ENCODE results near the gene HDLBP. TPM values are rescaled to one million over a fixed set of nuclear protein-coding genes. Genes with fewer than 3 reads are reported as not detected.

Gene HDLBP
- total RNA-seq, 1 donor from 2014 or later, result 300 TPM

DNA sequence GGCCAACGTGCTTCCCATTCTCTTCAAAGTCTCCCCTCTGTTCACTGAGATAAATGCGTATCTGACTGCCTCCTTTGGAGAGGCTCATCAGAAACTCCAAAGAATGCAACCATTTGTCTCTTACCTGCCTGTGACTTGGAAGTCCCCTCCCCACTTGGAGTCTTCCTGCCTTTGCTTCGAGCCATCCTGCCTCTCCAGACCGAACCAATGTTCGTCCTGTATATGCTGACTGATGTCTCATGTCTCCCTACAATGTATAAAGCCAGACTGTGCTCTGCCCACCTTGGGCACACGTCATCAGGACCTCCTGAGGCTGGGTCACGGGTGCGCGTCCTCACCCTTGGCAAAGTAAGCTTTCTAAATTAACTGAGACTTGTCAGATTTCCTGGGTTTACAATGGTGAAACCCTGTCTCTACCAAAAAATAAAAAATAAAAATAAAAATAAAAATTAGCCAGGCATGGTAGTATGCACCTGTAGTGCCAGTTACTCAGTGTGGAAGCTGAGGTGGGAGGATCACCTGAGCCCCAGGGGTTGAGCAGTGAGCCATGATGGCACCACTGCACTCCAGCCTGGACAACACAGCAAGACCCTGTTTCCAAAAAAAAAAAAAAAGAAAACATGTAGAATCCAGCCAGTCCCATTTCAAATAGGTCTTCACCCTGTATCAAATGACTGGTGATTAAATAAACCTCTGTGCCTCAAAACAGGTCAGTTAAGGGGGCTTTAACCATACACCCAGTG lies 29.0 kb downstream of the HDLBP start:
- Histone ChIP-seq H3K36me3 (no peaks in the 10 kb centered on the region), H3K4me3 (no peak overlapping the region), H3K27ac (no peak overlapping the region), H3K27me3 (no peaks in the 10 kb centered on the region), H3K9me3 (no peaks in the 10 kb centered on the region), H3K4me1 (peaks cover 15% of the 10 kb centered on the region)
- TF ChIP-seq CTCF (IDR thresholded peaks at IDR 0.05) (no peak), POLR2AphosphoS5 (IDR thresholded peaks at IDR 0.05; ENCODE audit: insufficient read depth in 1 of 2, low read depth in 1 of 2) (no peak), POLR2A (IDR thresholded peaks at IDR 0.05) (no peak)
- intact Hi-C loops (cut with DNase I), result loop anchor here (5.0 kb wide), 1 partner anchor 109 kb away; no protein-coding TSS in a partner anchor
- no peak for DNase-seq (ENCODE audit: extremely low spot score in 2 of 2)

DNA sequence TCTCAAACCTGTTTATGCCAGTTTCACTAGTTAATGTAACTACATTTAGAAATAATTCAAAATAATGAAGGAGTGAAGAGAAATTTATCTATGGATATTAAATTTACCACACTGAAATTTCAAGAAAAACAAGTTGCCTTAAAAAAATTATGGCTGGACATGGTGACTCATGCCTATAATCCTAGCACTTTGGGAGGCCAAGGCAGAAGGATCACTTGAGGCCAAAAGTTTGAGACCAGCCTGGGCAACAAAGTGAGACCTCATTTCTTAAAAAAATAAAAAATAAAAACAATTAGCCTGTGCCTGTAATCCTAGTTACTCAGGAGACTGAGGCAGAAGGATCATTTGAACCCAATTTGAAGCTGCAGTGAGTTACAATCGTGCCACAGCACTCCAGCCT lies 29.9 kb downstream of the HDLBP start:
- H3K4me1 ChIP-seq, result peaks cover 15% of the 10 kb centered on the region
- intact Hi-C loops (cut with DNase I), result loop anchor here (5.0 kb wide), 1 partner anchor 108 kb away; no protein-coding TSS in a partner anchor
- no peak for DNase-seq (ENCODE audit: extremely low spot score in 2 of 2)
- H3K9me3 ChIP-seq, result no peaks in the 10 kb centered on the region
- no peaks in the 10 kb centered on the region for H3K36me3 ChIP-seq
- no peaks in the 10 kb centered on the region for H3K27me3 ChIP-seq
- no peak for TF ChIP-seq POLR2AphosphoS5 (IDR thresholded peaks at IDR 0.05; ENCODE audit: insufficient read depth in 1 of 2, low read depth in 1 of 2)
- TF ChIP-seq CTCF (IDR thresholded peaks at IDR 0.05), result no peak
- TF ChIP-seq POLR2A (IDR thresholded peaks at IDR 0.05), result no peak
- no peak overlapping the region for H3K4me3 ChIP-seq
- H3K27ac ChIP-seq, result no peak overlapping the region

DNA sequence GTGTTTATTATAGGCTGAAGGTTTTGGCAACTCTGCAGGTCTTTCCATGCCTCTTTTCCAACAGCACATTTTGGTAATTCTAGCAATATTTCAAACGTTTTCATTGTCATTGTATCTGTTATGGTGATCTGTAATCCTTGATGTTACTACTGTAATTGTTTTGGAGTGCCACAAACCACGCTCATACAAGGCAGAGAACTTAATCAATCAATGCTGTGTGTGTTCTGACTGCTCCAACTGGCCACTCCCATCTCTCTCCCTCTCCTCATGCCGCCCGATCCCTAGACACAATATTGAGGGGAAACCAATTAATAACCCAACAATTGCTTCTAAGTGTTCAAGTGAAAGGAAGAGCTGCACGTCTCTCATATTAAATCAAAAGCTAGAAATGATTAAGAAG lies 32.9 kb downstream of the HDLBP start:
- TF ChIP-seq POLR2AphosphoS5 (IDR thresholded peaks at IDR 0.05; ENCODE audit: insufficient read depth in 1 of 2, low read depth in 1 of 2) (no peak), CTCF (IDR thresholded peaks at IDR 0.05) (no peak), POLR2A (IDR thresholded peaks at IDR 0.05) (no peak)
- Histone ChIP-seq H3K36me3 (no peaks in the 10 kb centered on the region), H3K4me3 (no peak overlapping the region), H3K4me1 (peaks cover 4% of the 10 kb centered on the region), H3K27ac (no peak overlapping the region), H3K9me3 (no peaks in the 10 kb centered on the region), H3K27me3 (no peaks in the 10 kb centered on the region)
- DNase-seq (ENCODE audit: extremely low spot score in 2 of 2), result no peak
- intact Hi-C loops (cut with DNase I), result no loop called here

DNA sequence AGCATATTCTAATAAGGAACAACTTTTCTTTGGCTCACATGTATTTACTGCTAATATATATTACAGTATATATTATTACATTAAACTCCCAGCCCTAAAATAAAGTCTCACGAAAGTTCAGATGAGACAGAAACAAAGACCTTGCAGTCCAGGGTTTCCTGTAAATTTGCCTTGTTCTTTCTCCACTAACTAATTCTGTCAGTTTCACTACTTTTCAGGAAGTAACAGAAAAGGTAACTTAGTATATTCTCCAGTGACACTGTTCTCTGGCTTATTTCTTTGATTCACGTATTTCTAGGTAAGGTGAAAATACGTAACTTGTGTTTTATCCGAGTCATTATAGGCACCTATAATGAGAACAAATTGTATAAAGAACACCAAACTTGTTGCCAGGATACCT lies 35.2 kb downstream of the HDLBP start:
- DNase-seq (ENCODE audit: extremely low spot score in 2 of 2), result no peak
- no peak overlapping the region for H3K4me3 ChIP-seq
- H3K27me3 ChIP-seq, result no peaks in the 10 kb centered on the region
- H3K27ac ChIP-seq, result no peak overlapping the region
- TF ChIP-seq POLR2AphosphoS5 (IDR thresholded peaks at IDR 0.05; ENCODE audit: insufficient read depth in 1 of 2, low read depth in 1 of 2) (no peak), CTCF (IDR thresholded peaks at IDR 0.05) (no peak), POLR2A (IDR thresholded peaks at IDR 0.05) (no peak)
- intact Hi-C loops (cut with DNase I), result no loop called here
- no peaks in the 10 kb centered on the region for H3K36me3 ChIP-seq
- no peaks in the 10 kb centered on the region for H3K4me1 ChIP-seq
- H3K9me3 ChIP-seq, result no peaks in the 10 kb centered on the region

GRCh38 chr2:241279828-241280227 lies 35.6 kb downstream of the HDLBP start:
- intact Hi-C loops (cut with DNase I), result no loop called here
- H3K9me3 ChIP-seq, result no peaks in the 10 kb centered on the region
- no peak for DNase-seq (ENCODE audit: extremely low spot score in 2 of 2)

More at GRCh38 chr2:241279828-241280227, 35.6 kb downstream of the HDLBP start:
- H3K27ac ChIP-seq, result no peak overlapping the region
- H3K27me3 ChIP-seq, result no peaks in the 10 kb centered on the region
- H3K4me3 ChIP-seq, result no peak overlapping the region
- no peaks in the 10 kb centered on the region for H3K4me1 ChIP-seq
- TF ChIP-seq POLR2A (IDR thresholded peaks at IDR 0.05) (no peak), CTCF (IDR thresholded peaks at IDR 0.05) (no peak), POLR2AphosphoS5 (IDR thresholded peaks at IDR 0.05; ENCODE audit: insufficient read depth in 1 of 2, low read depth in 1 of 2) (no peak)
- no peaks in the 10 kb centered on the region for H3K36me3 ChIP-seq
